ENCODE data around the gene SOX12.
"Not testable (repeated sequence)": the region's sequence is repeated elsewhere in the genome, so short reads cannot be mapped to it uniquely, and the experiment has no call there.

SOX12 gene

DNA sequence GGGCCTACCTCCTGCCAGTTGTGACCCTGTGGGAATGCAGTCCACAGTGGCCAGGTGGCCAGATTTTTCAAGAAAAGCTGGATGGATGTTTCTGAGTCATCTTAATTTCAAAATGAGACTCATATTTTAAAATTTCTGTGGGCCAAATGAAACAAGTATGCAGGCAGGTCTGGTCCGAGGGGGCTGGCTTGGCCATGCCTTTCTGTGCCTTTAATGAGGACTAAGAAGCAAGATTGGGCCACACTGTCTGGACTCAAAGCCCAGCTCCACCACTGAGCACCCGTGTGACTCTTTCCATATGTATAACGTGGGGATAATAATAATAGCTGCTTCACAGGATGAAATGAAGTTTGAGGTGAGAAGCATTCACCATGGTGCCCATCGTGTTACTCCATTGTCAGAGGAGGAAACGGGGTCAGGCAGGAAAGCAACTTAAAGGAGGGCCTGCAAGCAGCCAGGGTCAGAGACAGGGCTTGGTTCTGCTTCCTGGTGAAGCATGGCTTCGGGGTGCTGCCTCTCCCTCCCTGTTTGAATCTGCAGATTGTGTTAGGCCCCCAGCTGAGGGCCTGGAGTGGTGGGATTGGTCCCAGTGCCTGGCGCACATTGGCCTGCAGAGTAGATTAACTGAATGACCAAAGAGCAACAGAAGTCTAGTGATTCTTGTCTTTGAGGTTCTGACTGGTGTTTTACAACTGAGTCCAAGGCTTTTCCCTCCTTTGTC, 3.8 kb downstream of the SOX12 start:
- TF ChIP-seq, protein P1, sequence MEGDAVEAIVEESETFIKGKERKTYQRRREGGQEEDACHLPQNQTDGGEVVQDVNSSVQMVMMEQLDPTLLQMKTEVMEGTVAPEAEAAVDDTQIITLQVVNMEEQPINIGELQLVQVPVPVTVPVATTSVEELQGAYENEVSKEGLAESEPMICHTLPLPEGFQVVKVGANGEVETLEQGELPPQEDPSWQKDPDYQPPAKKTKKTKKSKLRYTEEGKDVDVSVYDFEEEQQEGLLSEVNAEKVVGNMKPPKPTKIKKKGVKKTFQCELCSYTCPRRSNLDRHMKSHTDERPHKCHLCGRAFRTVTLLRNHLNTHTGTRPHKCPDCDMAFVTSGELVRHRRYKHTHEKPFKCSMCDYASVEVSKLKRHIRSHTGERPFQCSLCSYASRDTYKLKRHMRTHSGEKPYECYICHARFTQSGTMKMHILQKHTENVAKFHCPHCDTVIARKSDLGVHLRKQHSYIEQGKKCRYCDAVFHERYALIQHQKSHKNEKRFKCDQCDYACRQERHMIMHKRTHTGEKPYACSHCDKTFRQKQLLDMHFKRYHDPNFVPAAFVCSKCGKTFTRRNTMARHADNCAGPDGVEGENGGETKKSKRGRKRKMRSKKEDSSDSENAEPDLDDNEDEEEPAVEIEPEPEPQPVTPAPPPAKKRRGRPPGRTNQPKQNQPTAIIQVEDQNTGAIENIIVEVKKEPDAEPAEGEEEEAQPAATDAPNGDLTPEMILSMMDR (IDR thresholded peaks at IDR 0.05; ENCODE audit: low read depth, low read length), result no peak
- H3K4me3 ChIP-seq (replicated peaks in 1 of 2; ENCODE audit: low read depth in 2 of 2, low read length in 2 of 2), result no peak overlapping the region
- DNase-seq (ENCODE audit: low read depth in 2 of 2), result peak in 1 of 2 donors; percentile 5

DNA sequence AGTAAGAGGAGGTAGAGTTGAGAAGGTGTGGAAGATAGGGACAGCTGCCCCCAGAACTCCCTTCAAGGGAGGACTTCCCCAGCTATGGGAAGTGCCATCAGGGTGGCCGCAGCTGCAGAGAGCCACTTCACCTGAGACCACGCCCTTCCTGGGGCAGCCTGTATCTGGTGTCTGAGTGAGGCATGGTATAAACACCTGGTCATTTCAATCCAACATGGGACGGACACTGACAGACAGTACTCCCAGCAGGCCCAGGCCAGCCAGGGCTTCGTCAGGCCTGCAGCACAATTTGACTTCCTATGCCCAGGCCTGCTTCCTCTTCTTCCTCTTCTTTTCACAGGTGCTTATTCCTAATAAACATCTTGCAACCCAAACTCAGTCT, 4.5 kb downstream of the SOX12 start:
- TF ChIP-seq, protein P1 (IDR thresholded peaks at IDR 0.05; ENCODE audit: low read depth, low read length), result no peak
- no peak for DNase-seq (ENCODE audit: low read depth in 2 of 2)
- no peak overlapping the region for H3K4me3 ChIP-seq (replicated peaks in 1 of 2; ENCODE audit: low read depth in 2 of 2, low read length in 2 of 2)

DNA sequence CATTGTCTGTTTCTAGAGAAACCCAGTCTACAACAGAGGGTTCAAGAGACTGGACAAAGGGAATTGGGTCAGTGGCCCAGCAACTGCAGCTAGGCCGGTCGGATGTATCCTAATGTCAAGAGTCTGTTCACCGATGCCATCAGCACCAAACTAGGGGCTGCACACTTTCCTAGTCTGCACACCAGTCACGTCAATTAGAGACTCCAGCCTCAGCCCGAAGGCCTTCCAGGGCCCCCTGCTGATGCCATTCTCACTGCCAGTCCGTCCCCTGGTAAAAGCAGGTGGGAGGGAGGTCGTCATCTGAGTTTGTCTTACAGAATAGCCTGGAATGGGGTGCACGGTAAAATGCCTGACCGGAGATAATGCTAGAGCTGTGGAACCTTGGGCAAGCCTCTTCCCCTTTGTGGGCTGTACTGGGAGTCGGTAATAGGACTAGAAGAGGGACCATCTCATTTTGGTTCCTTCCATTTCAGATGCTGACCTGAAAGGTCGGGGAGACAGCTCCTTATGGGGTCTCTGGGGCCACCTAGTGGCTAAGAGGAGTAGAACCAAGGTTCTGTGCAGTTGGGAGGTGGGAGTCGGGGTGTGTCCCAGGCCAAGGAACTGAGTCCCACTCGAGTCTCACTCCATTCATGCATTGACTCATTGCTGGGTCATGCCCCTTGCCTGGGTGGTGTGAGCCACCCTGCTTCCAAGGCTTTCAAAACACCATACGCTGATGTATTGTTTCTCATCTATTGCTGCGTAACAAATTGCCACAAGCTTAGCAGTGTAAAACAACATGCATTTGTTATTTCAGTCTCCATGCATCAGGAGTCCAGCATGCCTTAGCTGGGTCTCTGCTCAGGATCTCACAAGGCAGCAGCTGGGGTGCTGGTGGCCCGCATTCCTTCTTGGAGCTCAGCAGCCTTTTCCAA, 5.1 kb downstream of the SOX12 start:
- DNase-seq (ENCODE audit: low read depth in 2 of 2), result peak; percentile 80
- TF ChIP-seq, protein P1 (IDR thresholded peaks at IDR 0.05; ENCODE audit: low read depth, low read length), result peak; percentile 91
- H3K4me3 ChIP-seq (replicated peaks in 1 of 2; ENCODE audit: low read depth in 2 of 2, low read length in 2 of 2), result no peak overlapping the region

DNA sequence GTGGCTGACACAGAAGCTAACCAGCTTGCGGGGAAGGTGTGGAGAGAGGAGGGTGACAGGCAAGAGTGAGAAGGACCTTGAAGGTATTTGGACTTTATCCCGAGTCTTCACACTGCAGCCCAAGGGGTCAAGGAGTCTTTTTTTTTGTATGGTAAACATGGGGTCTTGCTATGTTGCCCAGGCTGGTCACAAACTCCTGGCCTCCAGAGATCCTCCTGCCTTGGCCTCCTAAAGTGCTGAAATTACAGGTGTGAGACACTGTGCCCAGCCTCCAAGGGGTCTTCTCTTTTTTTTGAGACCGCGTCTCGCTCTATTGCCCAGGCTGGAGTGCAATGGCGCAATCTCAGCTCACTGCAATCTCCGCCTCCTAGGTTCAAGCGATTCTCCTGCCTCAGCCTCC, 9.2 kb downstream of the SOX12 start:
- TF ChIP-seq, protein P1 (IDR thresholded peaks at IDR 0.05; ENCODE audit: low read depth, low read length), result no peak
- H3K4me3 ChIP-seq (replicated peaks in 1 of 2; ENCODE audit: low read depth in 2 of 2, low read length in 2 of 2), result no peak overlapping the region
- no peak for DNase-seq (ENCODE audit: low read depth in 2 of 2)

DNA sequence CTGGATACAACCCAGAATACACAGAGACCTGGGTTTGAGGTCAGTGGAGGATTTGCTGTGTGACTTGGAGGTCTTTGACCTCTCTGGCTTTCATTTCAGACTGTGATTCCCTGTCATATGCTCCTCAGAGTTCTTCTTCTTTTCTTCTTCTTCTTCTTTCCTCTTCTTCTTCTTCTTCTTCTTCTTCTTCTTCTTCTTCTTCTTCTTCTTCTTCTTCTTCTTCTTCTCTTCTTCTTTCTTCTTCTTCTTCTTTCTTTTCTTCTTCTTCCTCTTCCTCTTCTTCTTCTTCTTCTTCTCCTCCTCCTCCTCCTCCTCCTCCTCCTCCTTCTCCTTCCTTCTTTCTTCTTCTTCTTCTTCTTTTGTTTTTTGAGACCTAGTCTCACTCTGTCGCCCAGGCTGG, 10.7 kb downstream of the SOX12 start:
- not testable (repeated sequence) for DNase-seq (ENCODE audit: low read depth in 2 of 2); H3K4me3 ChIP-seq (replicated peaks in 1 of 2; ENCODE audit: low read depth in 2 of 2, low read length in 2 of 2)

DNA sequence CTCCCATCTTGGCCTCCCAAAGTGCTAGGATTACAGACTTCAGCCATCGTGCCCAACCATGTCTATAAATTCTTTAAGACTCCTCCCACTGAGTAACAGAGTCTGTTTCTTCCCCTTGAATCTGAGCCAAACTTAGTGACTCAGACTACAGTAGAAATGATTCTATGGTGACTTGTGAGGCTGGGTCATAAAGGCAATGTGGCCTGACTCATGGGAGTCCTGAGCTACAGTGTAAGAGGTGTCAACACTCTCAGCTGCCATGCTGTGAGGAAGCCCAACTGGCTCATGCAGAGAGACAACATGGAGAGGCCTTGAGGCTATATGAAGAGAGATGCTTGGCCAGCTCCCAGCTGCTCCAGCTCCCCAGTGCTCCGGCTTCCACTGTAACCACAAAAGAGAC, 16.3 kb downstream of the SOX12 start:
- TF ChIP-seq, protein P1 (IDR thresholded peaks at IDR 0.05; ENCODE audit: low read depth, low read length), result no peak
- no peak overlapping the region for H3K4me3 ChIP-seq (replicated peaks in 1 of 2; ENCODE audit: low read depth in 2 of 2, low read length in 2 of 2)
- DNase-seq (ENCODE audit: low read depth in 2 of 2), result peak; percentile 76 to 97

DNA sequence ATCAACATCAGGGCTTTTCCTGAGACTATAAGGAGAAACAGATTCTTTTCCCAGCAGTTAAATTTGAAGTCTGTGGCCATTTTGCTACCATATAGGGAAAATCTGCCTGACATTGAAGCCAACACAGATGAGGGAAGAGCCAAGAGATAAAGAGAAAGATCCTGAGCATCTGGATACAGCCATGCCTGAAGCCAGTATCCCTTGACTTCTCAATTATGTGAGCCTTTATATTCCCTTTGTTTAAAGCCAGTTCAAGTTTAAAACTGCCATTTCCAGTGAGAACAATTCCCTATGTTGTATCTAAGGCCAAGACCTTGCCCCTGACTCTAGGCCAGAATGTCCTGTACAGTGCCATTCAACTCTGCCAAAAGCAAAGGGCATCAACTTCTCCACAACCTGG, 17.8 kb downstream of the SOX12 start:
- TF ChIP-seq, protein P1 (IDR thresholded peaks at IDR 0.05; ENCODE audit: low read depth, low read length), result no peak
- no peak overlapping the region for H3K4me3 ChIP-seq (replicated peaks in 1 of 2; ENCODE audit: low read depth in 2 of 2, low read length in 2 of 2)
- DNase-seq (ENCODE audit: low read depth in 2 of 2), result no peak

Measured in cardiac fibroblast (primary cell).